ENCODE measurements around the gene BCKDK.

The BCKDK gene

GRCh38 chr16:31080035-31080629 lies 28.1 kb upstream of the BCKDK start:
- DNase-seq (ENCODE audit: extremely low read depth in 1 of 2, low read depth in 1 of 2) = no peak

DNA sequence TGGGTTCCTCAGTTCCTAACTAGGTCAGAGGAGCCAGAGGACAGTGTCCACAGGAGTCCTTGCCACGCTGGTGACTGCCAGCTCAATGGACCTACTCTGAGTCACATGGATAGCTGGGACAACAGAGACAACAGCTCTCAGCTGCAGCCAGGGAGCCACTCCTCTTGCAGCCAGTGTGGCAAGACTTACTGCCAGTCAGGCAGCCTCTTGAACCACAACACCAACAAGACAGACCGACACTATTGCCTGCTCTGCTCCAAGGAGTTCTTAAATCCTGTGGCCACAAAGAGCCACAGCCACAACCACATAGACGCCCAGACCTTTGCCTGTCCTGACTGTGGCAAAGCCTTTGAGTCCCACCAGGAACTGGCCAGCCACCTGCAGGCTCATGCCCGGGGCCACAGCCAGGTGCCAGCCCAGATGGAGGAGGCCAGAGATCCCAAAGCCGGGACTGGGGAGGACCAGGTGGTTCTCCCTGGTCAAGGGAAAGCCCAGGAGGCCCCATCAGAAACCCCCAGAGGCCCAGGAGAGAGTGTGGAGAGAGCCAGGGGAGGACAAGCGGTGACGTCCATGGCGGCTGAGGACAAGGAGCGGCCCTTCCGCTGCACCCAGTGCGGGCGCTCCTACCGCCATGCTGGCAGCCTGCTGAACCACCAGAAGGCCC lies 27.3 kb upstream of the BCKDK start:
- no peak for DNase-seq (ENCODE audit: extremely low read depth in 1 of 2, low read depth in 1 of 2)

GRCh38 chr16:31081428-31082351 lies 26.5 kb upstream of the BCKDK start:
- no peak for DNase-seq (ENCODE audit: extremely low read depth in 1 of 2, low read depth in 1 of 2)

GRCh38 chr16:31082368-31083045 lies 25.7 kb upstream of the BCKDK start:
- no peak for DNase-seq (ENCODE audit: extremely low read depth in 1 of 2, low read depth in 1 of 2)

DNA sequence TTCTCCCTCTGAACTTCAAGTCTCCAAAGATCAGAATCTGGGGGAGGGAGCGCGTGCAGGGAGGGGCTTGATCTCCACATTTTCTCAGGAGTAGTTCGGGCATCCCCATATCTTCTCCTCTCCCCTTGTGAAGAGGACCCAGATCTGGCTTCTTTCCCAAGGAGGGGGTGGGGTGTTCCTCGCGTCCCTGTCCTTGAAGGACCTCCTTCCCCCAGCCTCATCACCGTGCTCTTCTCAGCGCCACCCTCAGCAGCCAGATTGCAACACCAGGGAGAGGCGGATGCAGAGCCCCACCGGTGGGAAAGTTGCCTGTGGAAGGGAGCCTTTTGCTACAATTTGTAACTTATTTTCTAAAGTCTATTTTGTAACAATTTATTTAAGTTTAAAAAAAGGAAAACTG lies 25.1 kb upstream of the BCKDK start:
- DNase-seq (ENCODE audit: extremely low read depth in 1 of 2, low read depth in 1 of 2) = no peak

- no peak for DNase-seq (ENCODE audit: extremely low read depth in 1 of 2, low read depth in 1 of 2)
These were observed 24.6 kb upstream of the BCKDK start for GRCh38 chr16:31083556-31083955.

DNA sequence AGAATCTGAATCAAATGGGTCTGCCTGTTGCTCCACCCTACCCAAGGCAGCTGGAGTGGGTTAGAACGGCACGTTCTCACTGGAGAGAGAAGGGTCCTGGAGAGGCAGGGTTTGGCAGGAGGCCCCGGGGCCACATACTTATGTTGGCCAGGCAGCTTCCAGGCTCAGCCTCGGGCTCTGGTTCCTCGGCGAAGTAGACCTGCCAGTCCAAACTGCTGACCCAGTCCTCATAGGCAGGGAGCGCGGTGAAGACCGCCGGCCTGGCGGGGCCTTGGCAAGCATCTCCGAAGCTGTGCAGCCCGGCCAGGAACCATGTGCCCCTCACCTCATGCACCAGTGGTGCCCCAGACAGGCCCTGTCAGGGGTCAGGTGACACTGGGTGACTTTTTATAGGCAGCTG lies 24.2 kb upstream of the BCKDK start:
- no peak for DNase-seq (ENCODE audit: extremely low read depth in 1 of 2, low read depth in 1 of 2)

- no peak for DNase-seq (ENCODE audit: extremely low read depth in 1 of 2, low read depth in 1 of 2)
These were observed 23.4 kb upstream of the BCKDK start for GRCh38 chr16:31084584-31085302.

DNA sequence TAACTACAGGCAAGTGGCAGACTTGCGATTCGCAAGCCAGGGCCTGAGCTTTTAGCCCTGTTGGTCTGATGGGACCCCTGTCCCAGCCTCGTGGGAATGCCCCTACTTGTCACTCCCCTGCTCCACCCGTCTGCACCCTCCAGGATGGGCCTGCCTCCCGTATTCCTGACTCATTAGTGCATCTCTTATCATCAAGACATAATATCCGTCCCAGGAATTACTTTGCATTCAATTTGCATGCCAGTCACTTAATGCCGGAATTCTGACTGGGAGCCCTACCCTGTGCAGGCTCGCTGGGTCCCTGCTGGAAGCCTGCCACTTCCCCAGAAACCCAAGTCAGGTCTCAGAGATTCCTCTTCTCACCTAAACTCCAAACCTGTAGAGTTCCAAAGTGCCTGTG lies 22.8 kb upstream of the BCKDK start:
- no peak for DNase-seq (ENCODE audit: extremely low read depth in 1 of 2, low read depth in 1 of 2)

DNA sequence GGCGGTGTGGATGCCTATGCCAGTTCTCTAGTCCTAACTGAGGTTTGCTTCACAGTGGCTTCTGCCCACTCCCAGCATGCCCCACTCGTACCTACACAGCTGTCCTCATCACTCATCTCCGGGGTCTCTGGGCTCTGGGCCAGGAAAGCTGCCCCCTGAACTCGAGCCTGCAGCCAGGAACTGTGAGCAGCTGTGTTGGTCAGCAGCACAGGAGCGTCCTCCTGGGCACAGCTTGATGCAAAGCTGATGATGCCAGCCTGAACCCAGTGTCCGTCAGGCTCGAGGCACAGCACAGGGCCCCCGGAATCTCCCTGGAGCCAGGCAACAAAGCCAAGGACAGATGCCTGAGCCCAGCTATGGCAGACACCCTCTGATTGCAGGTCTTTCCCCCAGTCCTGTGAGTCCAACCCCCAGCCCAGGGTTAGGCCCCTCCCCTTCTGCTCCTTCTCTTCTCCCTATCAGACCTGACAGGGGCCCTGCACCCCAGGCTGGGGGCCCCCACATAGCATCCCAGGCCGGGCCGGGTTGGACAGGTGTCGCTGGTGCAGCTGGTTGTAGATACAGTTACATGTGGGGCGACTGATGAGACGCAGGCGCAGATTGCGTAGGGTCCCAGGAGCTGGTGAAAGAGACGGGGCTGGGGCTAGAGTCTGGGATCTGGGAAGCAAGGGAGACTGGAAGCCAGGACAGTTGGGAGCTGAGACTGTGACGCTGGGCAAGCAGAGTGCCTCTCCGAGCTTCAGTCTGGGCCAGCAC lies 22.1 kb upstream of the BCKDK start:
- DNase-seq (ENCODE audit: extremely low read depth in 1 of 2, low read depth in 1 of 2) = no peak

GRCh38 chr16:31086629-31086906 lies 21.6 kb upstream of the BCKDK start:
- DNase-seq (ENCODE audit: extremely low read depth in 1 of 2, low read depth in 1 of 2) = no peak

- no peak for DNase-seq (ENCODE audit: extremely low read depth in 1 of 2, low read depth in 1 of 2)
These were observed 20.7 kb upstream of the BCKDK start for GRCh38 chr16:31087481-31087880.

GRCh38 chr16:31087971-31088370 lies 20.2 kb upstream of the BCKDK start:
- DNase-seq (ENCODE audit: extremely low read depth in 1 of 2, low read depth in 1 of 2) = no peak

GRCh38 chr16:31088459-31089183 lies 19.6 kb upstream of the BCKDK start, which contains the start of gene PRSS53:
Gene PRSS53, minus strand, starts transcription at chr16:31088943. Its CDS starts 134 bp downstream, at chr16:31088809.
- no peak for DNase-seq (ENCODE audit: extremely low read depth in 1 of 2, low read depth in 1 of 2)

GRCh38 chr16:31089199-31089598 lies 19.0 kb upstream of the BCKDK start:
- DNase-seq (ENCODE audit: extremely low read depth in 1 of 2, low read depth in 1 of 2) = no peak

GRCh38 chr16:31090540-31090939 lies 17.6 kb upstream of the BCKDK start:
- no peak for DNase-seq (ENCODE audit: extremely low read depth in 1 of 2, low read depth in 1 of 2)

GRCh38 chr16:31092330-31092729 lies 15.9 kb upstream of the BCKDK start:
- no peak for DNase-seq (ENCODE audit: extremely low read depth in 1 of 2, low read depth in 1 of 2)

DNA sequence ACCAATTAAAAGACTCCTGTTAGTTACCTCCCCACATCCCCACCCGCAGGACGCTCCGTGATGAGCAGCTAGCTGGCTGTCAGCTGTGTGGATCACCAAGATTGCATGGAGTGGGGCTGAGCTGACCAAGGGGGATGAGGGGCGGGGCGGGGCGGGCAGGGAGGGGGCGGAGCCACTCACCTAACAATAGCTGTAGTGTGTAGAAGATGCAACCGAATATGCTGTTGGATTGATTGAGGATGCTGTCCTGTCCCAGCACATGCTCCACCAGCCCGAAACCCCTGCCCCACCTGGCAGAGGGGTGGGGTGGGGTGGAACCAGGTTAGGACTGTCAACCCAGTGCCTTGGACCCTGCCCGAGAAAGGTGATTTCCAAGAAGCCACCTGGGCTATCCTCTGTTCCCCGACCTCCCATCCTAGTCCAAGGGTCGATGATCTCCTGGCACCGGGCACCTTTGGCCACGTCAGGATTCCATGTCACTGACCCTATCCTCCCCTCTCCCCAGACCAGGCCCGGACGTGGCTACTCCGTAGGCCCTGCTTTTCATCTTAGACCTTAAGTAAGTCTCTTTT lies 15.0 kb upstream of the BCKDK start:
- DNase-seq (ENCODE audit: extremely low read depth in 1 of 2, low read depth in 1 of 2) = no peak

- no peak for DNase-seq (ENCODE audit: extremely low read depth in 1 of 2, low read depth in 1 of 2)
These were observed 14.1 kb upstream of the BCKDK start for GRCh38 chr16:31094088-31094423.
